K562 (cell line): ENCODE measurements around the gene ALDH1A2. TPM values are rescaled to one million over a fixed set of nuclear protein-coding genes. Genes with fewer than 3 reads are reported as not detected.

ENCODE experiments used
- ATAC-seq: fragments of 200-7000 bp; cut with Tn5 transposase; 3 replicates; pipeline ENCODE4 v1.9.1; 2020; ENCODE audit warnings: moderate library complexity
- BruUV-seq: library from RNA; stranded (reverse); fragments of 400-500 nt; replicated peaks from 2 replicates; lab custom pipeline; 2021; lab: Mats Ljungman, UMichigan
- CTCF ChIA-PET: fragments of 300-600 bp; formaldehyde crosslinking; extraction: SDS; loops from one replicate; lab custom pipeline; 2021; ENCODE audit warnings: low intra/inter-chr PET ratio; lab: Yijun Ruan, JAX
- POLR2A ChIA-PET: fragments of 300-600, 350-650 bp; sonication (Branson Sonifier 250); formaldehyde crosslinking; extraction: SDS; loops from one replicate; lab custom pipeline; 2021; ENCODE audit warnings: antibody characterized with exemption, inconsistent platforms; lab: Yijun Ruan, JAX
- DNase-seq, 4 experiments: peaks; one replicate each; pipeline versions ENCODE4 v3.0.0 to v3.0.0-alpha.2; 2011 to 2018; ENCODE audit warnings: low spot score in 3 of 4, mixed read lengths in 3 of 4; ENCODE audit errors: extremely low read depth in 1 of 4
- FAIRE-seq: peaks from 2 replicates; lab custom pipeline; 2011; peaks lifted over from hg19 to GRCh38; lab: Jason Lieb, UNC
- H2AFZ ChIP-seq: 2 replicates; pipeline ENCODE4 v1.6.0; 2011; ENCODE audit warnings: low read depth, low read length, control low read depth, inconsistent platforms
- H3K27ac ChIP-seq: fragments of 200-600 bp; 3 replicates; pipeline ENCODE4 v1.8.0; 2011; ENCODE audit warnings: low read depth, mild to moderate bottlenecking, control low read depth, inconsistent platforms, low read length, moderate library complexity, mixed read lengths; ENCODE audit errors: extremely low read depth
- H3K27me3 ChIP-seq, 2 experiments: fragments of 300-600 bp in 1 of 2; 2 replicates in 1 of 2; 3 replicates in 1 of 2; pipeline versions ENCODE4 v1.6.0 to v1.8.0; 2011; ENCODE audit warnings: inconsistent platforms in 2 of 2, low read length in 2 of 2, mild to moderate bottlenecking in 1 of 2, mixed read lengths in 1 of 2, moderate library complexity in 1 of 2; ENCODE audit not compliant: control insufficient read depth in 2 of 2, insufficient read depth in 2 of 2
- H3K36me3 ChIP-seq: fragments of 300-600 bp; 3 replicates; pipeline ENCODE4 v1.8.0; 2011; ENCODE audit warnings: mild to moderate bottlenecking, low read length, inconsistent platforms; ENCODE audit not compliant: control insufficient read depth, insufficient read depth
- H3K4me1 ChIP-seq, 2 experiments: fragments of 200-600 bp in 1 of 2; replicated peaks in 1 of 2; 2 replicates in 1 of 2; 3 replicates in 1 of 2; pipeline versions ENCODE4 v1.5.1 to v1.8.0; 2011; ENCODE audit warnings: inconsistent platforms in 2 of 2, low read length in 2 of 2, mild to moderate bottlenecking in 1 of 2, mixed read lengths in 1 of 2, moderate library complexity in 1 of 2; ENCODE audit not compliant: control insufficient read depth in 2 of 2, insufficient read depth in 2 of 2
- H3K4me2 ChIP-seq: 2 replicates; pipeline ENCODE4 v1.6.1; 2011; ENCODE audit warnings: low read length, control low read depth, inconsistent platforms, mixed read lengths; ENCODE audit not compliant: insufficient read depth
- H3K4me3 ChIP-seq: fragments of 200-600 bp; sonication (generic), shearing (Covaris generic); 2 replicates; pipeline ENCODE4 v1.5.1; 2016; ENCODE audit warnings: control low read depth, inconsistent platforms
- H3K79me2 ChIP-seq: fragments of 200-600 bp; 3 replicates; pipeline ENCODE4 v1.8.0; 2011; ENCODE audit warnings: low read length, inconsistent platforms; ENCODE audit not compliant: control insufficient read depth, insufficient read depth
- H3K9ac ChIP-seq, 2 experiments: 2 replicates each; pipeline versions ENCODE4 v1.6.0 to v1.6.1; 2011; ENCODE audit warnings: low read depth in 2 of 2, low read length in 2 of 2, control low read depth in 1 of 2, inconsistent platforms in 1 of 2, mild to moderate bottlenecking in 1 of 2, mixed read lengths in 1 of 2; ENCODE audit not compliant: insufficient read depth in 1 of 2
- H3K9me1 ChIP-seq: one replicate; pipeline ENCODE4 v1.6.0; 2011; ENCODE audit warnings: inconsistent platforms, mild to moderate bottlenecking, low read length, moderate library complexity; ENCODE audit not compliant: control insufficient read depth, insufficient read depth
- H3K9me3 ChIP-seq: replicated peaks from 2 replicates; pipeline ENCODE4 v1.5.1; 2011; ENCODE audit warnings: low read depth, low read length, inconsistent platforms; ENCODE audit not compliant: control insufficient read depth, insufficient read depth
- H4K20me1 ChIP-seq: replicated peaks from 2 replicates; pipeline ENCODE4 v1.6.1; 2011; ENCODE audit warnings: low read length, inconsistent platforms, mixed read lengths; ENCODE audit not compliant: control insufficient read depth, insufficient read depth
- CTBP1 ChIP-seq: fragments of 450-650 bp; IDR thresholded peaks from 2 replicates; pipeline ENCODE4 v1.6.1; 2016; ENCODE audit warnings: borderline replicate concordance
- ESRRA ChIP-seq: fragments of 450-650 bp; IDR thresholded peaks from 2 replicates; pipeline ENCODE4 v1.6.1; 2014; ENCODE audit warnings: low read depth, mild to moderate bottlenecking, moderate library complexity, borderline replicate concordance
- HCFC1 ChIP-seq: IDR thresholded peaks from 2 replicates; pipeline ENCODE4 v1.6.1; 2012; ENCODE audit warnings: low read depth, low read length, improper control_type of control experiment
- MLLT1 ChIP-seq, 2 experiments: fragments of 450-650 bp; IDR thresholded peaks; 2 replicates each; pipeline ENCODE4 v1.6.1; 2016
- NR2C1 ChIP-seq, 2 experiments: fragments of 450-650 bp; IDR thresholded peaks; 2 replicates each; pipeline ENCODE4 v1.6.1; 2017; ENCODE audit warnings: mild to moderate bottlenecking in 2 of 2, antibody characterized with exemption in 1 of 2, inconsistent platforms in 1 of 2, missing compliant biosample characterization in 1 of 2, missing genetic modification characterization in 1 of 2
- NR2C2 ChIP-seq, 2 experiments: fragments of 200-800 bp in 1 of 2; sonication (Bioruptor generic) in 1 of 2; sonication (generic) in 1 of 2; formaldehyde crosslinking in 1 of 2; IDR thresholded peaks; 2 replicates each; pipeline versions ENCODE4 v1.6.1 to v1.8.0; 2016 to 2022; ENCODE audit warnings: mild to moderate bottlenecking in 1 of 2, missing compliant biosample characterization in 1 of 2, missing genetic modification characterization in 1 of 2, missing genetic modification reagents in 1 of 2
- POLR2AphosphoS2 ChIP-seq: IDR thresholded peaks from 2 replicates; pipeline ENCODE4 v1.6.1; 2012; ENCODE audit warnings: low read length, improper control_type of control experiment
- ZFP30 ChIP-seq: fragments of 250-450 bp; sonication (Bioruptor Pico); IDR thresholded peaks from 2 replicates; pipeline ENCODE4 v1.8.0; 2022; ENCODE audit warnings: moderate library complexity, mild to moderate bottlenecking, inconsistent platforms, borderline replicate concordance
- ZNF212 ChIP-seq: fragments of 450-650 bp; formaldehyde crosslinking; IDR thresholded peaks from 2 replicates; pipeline ENCODE4 v1.4.0; 2020; ENCODE audit warnings: mild to moderate bottlenecking
- WGBS: fragments of 100-300 bp; shearing (Covaris generic); methylation state at CpG from one replicate; pipeline ENCODE4 v1.1.6; 2016; ENCODE audit warnings: low coverage, mixed read lengths; ENCODE audit not compliant: insufficient coverage; ENCODE audit errors: missing lambda C conversion rate; 5-methylcytosine and 5-hydroxymethylcytosine counted together
- in situ Hi-C: fragments of 300-500 bp; cut with MboI; formaldehyde crosslinking; loops from 4 replicates; pipeline ENCODE4 v1.15.0; 2018; ENCODE audit warnings: inconsistent platforms, mixed read lengths
- intact Hi-C: fragments of 100-400 bp; cut with micrococcal nuclease; formaldehyde crosslinking; loops from 2 replicates; pipeline ENCODE4 v1.14.2; 2022
- polyA plus RNA-seq, 8 experiments: library from polyadenylated mRNA; depleted of rRNA in 4 of 8; stranded (reverse) in 5 of 8; unstranded in 3 of 8; fragments of >200 nt; fragmentation: Nextera tagmentation in 2 of 8; fragmentation: Illumina TruSeq in 1 of 8; extraction: Ambion mirVana in 2 of 8; extraction: Trizol in 1 of 8; gene quantifications; 2 replicates each; pipeline versions ENCODE4 v1.2.1 to v1.2.3, GENCODE V29; 2011 to 2014; ENCODE audit warnings: inconsistent platforms in 1 of 8, missing spikeins in 1 of 8
- total RNA-seq, 7 experiments: library from RNA; depleted of rRNA in 6 of 7; stranded (reverse); fragments of >200 nt in 6 of 7; fragmentation: Illumina TruSeq in 2 of 7; extraction: Trizol in 2 of 7; gene quantifications; 2 replicates each; pipeline versions ENCODE4 v1.2.1 to v1.2.3, GENCODE V29; 2011 to 2021; ENCODE audit warnings: low replicate concordance in 1 of 7
- TF ChIP-seq, protein P1 (sequence below): sonication (generic); formaldehyde crosslinking; IDR thresholded peaks from 2 replicates; pipeline ENCODE4 v1.8.0; 2023; ENCODE audit warnings: mild to moderate bottlenecking, missing genetic modification reagents
- TF ChIP-seq, protein P2 (sequence below): fragments of 450-650 bp; IDR thresholded peaks from 2 replicates; pipeline ENCODE4 v1.6.1; 2016
- TF ChIP-seq, protein P3 (sequence below): fragments of 250-450 bp; sonication (Bioruptor Pico); IDR thresholded peaks from 2 replicates; pipeline ENCODE4 v1.9.0; 2021; ENCODE audit warnings: mild to moderate bottlenecking
- TF ChIP-seq, protein P4 (sequence below): sonication (generic); formaldehyde crosslinking; IDR thresholded peaks from 2 replicates; pipeline ENCODE4 v1.8.1; 2023; ENCODE audit warnings: mild to moderate bottlenecking, missing genetic modification reagents, moderate library complexity

The ALDH1A2 gene
- total and polyA plus RNA-seq, 9 of the 15 experiments (the other 6 are each of a cell fraction or from before 2014, with no cell fraction given) = 115 to 393 (median 333) TPM

- Histone ChIP-seq H4K20me1 (no peaks in the 10 kb centered on the region), H3K27ac (no peak overlapping the region; the same call in 2 of the 3 replicates), H3K9ac (no peak overlapping the region), H3K4me1 (peaks cover 0 to 22% of the 10 kb centered on the region in 2 experiments; a peak in 2 of 5 replicates), H3K9me1 (no peaks in the 10 kb centered on the region), H3K4me2 (peak overlapping the region; percentile 47; the same call in 1 of the 2 replicates), H3K4me3 (no peak overlapping the region), H3K79me2 (peaks cover 99% of the 10 kb centered on the region), H2AFZ (no peak overlapping the region), H3K36me3 (peaks cover 48% of the 10 kb centered on the region; the same call in 2 of the 3 replicates), H3K27me3 (no peaks in the 10 kb centered on the region), H3K9me3 (no peaks in the 10 kb centered on the region)
- CTCF ChIA-PET = no interaction called here
- WGBS = 57% methylated on average over 3 of the region's 3 CpGs
- FAIRE-seq = no peak
- BruUV-seq = TSS peak; percentile 10
- ATAC-seq = peak; percentile 45
- intact Hi-C loops (no loop called here), in situ Hi-C loops (no loop called here)
- POLR2A ChIA-PET = interaction anchor here (0.8 to 0.9 kb wide), 2 partner anchors 9 to 11 kb away, joined by 3 read pairs; no protein-coding TSS in a partner anchor
- DNase-seq = no peak
- TF ChIP-seq CTBP1 (0 out of 2 replicates have a peak, but pooled peaks have one; percentile 32), MLLT1 (IDR thresholded peaks at IDR 0.05) (no peak), NR2C2 (CRISPR knock-in tag; IDR thresholded peaks at IDR 0.05) (no peak), NR2C2 (tag; IDR thresholded peaks at IDR 0.05) (peak; percentile 45; the same call in 1 of the 2 replicates), HCFC1 (no peak), NR2C1 (IDR thresholded peaks at IDR 0.05) (no peak), NR2C1 (tag; IDR thresholded peaks at IDR 0.05) (0 out of 2 replicates have a peak, but pooled peaks have one; percentile 31), ESRRA (peak; percentile 61; the same call in 1 of the 2 replicates), ZNF212 (CRISPR knock-in tag) (no peak), ZFP30 (CRISPR knock-in tag) (no peak), POLR2AphosphoS2 (0 out of 2 replicates have a peak, but pooled peaks have one; percentile 38)
- TF ChIP-seq, protein P1, sequence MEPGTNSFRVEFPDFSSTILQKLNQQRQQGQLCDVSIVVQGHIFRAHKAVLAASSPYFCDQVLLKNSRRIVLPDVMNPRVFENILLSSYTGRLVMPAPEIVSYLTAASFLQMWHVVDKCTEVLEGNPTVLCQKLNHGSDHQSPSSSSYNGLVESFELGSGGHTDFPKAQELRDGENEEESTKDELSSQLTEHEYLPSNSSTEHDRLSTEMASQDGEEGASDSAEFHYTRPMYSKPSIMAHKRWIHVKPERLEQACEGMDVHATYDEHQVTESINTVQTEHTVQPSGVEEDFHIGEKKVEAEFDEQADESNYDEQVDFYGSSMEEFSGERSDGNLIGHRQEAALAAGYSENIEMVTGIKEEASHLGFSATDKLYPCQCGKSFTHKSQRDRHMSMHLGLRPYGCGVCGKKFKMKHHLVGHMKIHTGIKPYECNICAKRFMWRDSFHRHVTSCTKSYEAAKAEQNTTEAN (CRISPR knock-in tag) = no peak
- TF ChIP-seq, protein P2, sequence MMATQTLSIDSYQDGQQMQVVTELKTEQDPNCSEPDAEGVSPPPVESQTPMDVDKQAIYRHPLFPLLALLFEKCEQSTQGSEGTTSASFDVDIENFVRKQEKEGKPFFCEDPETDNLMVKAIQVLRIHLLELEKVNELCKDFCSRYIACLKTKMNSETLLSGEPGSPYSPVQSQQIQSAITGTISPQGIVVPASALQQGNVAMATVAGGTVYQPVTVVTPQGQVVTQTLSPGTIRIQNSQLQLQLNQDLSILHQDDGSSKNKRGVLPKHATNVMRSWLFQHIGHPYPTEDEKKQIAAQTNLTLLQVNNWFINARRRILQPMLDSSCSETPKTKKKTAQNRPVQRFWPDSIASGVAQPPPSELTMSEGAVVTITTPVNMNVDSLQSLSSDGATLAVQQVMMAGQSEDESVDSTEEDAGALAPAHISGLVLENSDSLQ = peak; percentile 19; the same call in 1 of the 2 replicates
- TF ChIP-seq, protein P3, sequence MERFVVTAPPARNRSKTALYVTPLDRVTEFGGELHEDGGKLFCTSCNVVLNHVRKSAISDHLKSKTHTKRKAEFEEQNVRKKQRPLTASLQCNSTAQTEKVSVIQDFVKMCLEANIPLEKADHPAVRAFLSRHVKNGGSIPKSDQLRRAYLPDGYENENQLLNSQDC = no peak
- TF ChIP-seq, protein P4, sequence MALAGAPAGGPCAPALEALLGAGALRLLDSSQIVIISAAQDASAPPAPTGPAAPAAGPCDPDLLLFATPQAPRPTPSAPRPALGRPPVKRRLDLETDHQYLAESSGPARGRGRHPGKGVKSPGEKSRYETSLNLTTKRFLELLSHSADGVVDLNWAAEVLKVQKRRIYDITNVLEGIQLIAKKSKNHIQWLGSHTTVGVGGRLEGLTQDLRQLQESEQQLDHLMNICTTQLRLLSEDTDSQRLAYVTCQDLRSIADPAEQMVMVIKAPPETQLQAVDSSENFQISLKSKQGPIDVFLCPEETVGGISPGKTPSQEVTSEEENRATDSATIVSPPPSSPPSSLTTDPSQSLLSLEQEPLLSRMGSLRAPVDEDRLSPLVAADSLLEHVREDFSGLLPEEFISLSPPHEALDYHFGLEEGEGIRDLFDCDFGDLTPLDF = no peak
These were observed 17.2 kb downstream of the ALDH1A2 start for GRCh38 chr15:58048261-58048660.
